Endothelial cell of umbilical vein (primary cell): ENCODE results near the gene STYX. TPM values are rescaled to one million over a fixed set of nuclear protein-coding genes. Genes with fewer than 3 reads are reported as not detected.

Experiments used
- BruUV-seq: library from RNA; stranded (reverse); fragments of 400-500 nt; replicated peaks from 2 replicates; lab custom pipeline; 2021; lab: Mats Ljungman, UMichigan
- CTCF ChIA-PET: fragments of 300-600, 350-600 bp; sonication (Branson Sonifier 250); formaldehyde crosslinking; loops from one replicate; lab custom pipeline; 2021; ENCODE audit warnings: antibody characterized with exemption, inconsistent platforms; lab: Charles Lee
- POLR2A ChIA-PET: fragments of 300-600, 350-600 bp; sonication (Branson Sonifier 250); formaldehyde crosslinking; loops from one replicate; lab custom pipeline; 2021; ENCODE audit warnings: antibody characterized with exemption, inconsistent platforms; lab: Charles Lee
- DNase-seq: peaks from one replicate; pipeline ENCODE4 v3.0.0-alpha.2; 2011; ENCODE audit warnings: low read depth, low spot score
- FAIRE-seq: peaks from 2 replicates; lab custom pipeline; 2011; peaks lifted over from hg19 to GRCh38; lab: Jason Lieb, UNC
- H2AFZ ChIP-seq: 2 replicates; pipeline ENCODE4 v1.6.0; 2012; ENCODE audit warnings: low read depth, low read length, control low read depth, inconsistent platforms
- H3K27ac ChIP-seq: 2 replicates; pipeline ENCODE4 v1.5.1; 2011; ENCODE audit warnings: low read depth, mild to moderate bottlenecking, control low read depth, low read length, moderate library complexity; ENCODE audit not compliant: insufficient read depth
- H3K27me3 ChIP-seq, 2 experiments: 2 replicates each; pipeline versions ENCODE4 v1.6.0 to v1.6.1; 2011; ENCODE audit warnings: low read length in 2 of 2, mixed read lengths in 1 of 2; ENCODE audit not compliant: control insufficient read depth in 2 of 2, insufficient read depth in 2 of 2
- H3K36me3 ChIP-seq, 2 experiments: 2 replicates in 1 of 2; 3 replicates in 1 of 2; pipeline ENCODE4 v1.5.1; 2011; ENCODE audit warnings: low read length in 2 of 2, mild to moderate bottlenecking in 1 of 2, moderate library complexity in 1 of 2; ENCODE audit not compliant: control insufficient read depth in 2 of 2, insufficient read depth in 2 of 2; ENCODE audit errors: extremely low read depth in 1 of 2
- H3K4me1 ChIP-seq: 3 replicates; pipeline ENCODE4 v1.5.1; 2011; ENCODE audit warnings: mild to moderate bottlenecking, low read length; ENCODE audit not compliant: control insufficient read depth, insufficient read depth; ENCODE audit errors: extremely low read depth
- H3K4me2 ChIP-seq: 2 replicates; pipeline ENCODE4 v1.6.1; 2011; ENCODE audit warnings: low read length, control low read depth, mixed read lengths; ENCODE audit not compliant: insufficient read depth
- H3K4me3 ChIP-seq, 3 experiments: fragments of 200-600 bp in 1 of 3; sonication (generic), shearing (Covaris generic) in 1 of 3; replicated peaks in 1 of 3; 2 replicates each; pipeline ENCODE4 v1.5.1; 2011 to 2016; ENCODE audit warnings: control low read depth in 3 of 3, low read length in 3 of 3, mild to moderate bottlenecking in 2 of 3, inconsistent platforms in 1 of 3, low read depth in 1 of 3, moderate library complexity in 1 of 3; ENCODE audit not compliant: insufficient read depth in 1 of 3
- H3K79me2 ChIP-seq: 2 replicates; pipeline ENCODE4 v1.6.0; 2012; ENCODE audit warnings: low read length, inconsistent platforms; ENCODE audit not compliant: control insufficient read depth, insufficient read depth
- H3K9ac ChIP-seq: replicated peaks from 2 replicates; pipeline ENCODE3; 2011; ENCODE audit warnings: low read length, control low read depth; ENCODE audit not compliant: insufficient read depth; ENCODE audit errors: extremely low read depth
- H3K9me1 ChIP-seq: replicated peaks from 3 replicates; pipeline ENCODE4 v1.6.0; 2011; ENCODE audit warnings: mild to moderate bottlenecking, low read length; ENCODE audit not compliant: control insufficient read depth, insufficient read depth; ENCODE audit errors: extremely low read depth
- H3K9me3 ChIP-seq: replicated peaks from 2 replicates; pipeline ENCODE4 v1.5.1; 2012; ENCODE audit warnings: low read length, inconsistent platforms; ENCODE audit not compliant: control insufficient read depth, insufficient read depth
- H4K20me1 ChIP-seq: replicated peaks from 2 replicates; pipeline ENCODE3; 2011; ENCODE audit warnings: mild to moderate bottlenecking, low read length; ENCODE audit not compliant: control insufficient read depth, insufficient read depth; ENCODE audit errors: extremely low read depth
- CTCF ChIP-seq, 2 donors: IDR thresholded peaks; 1 replicate in 1 of 2; 2 replicates in 1 of 2; pipeline ENCODE4 v1.5.1; 2011; ENCODE audit warnings: low read length in 2 of 2, mild to moderate bottlenecking in 2 of 2, moderate library complexity in 2 of 2, control low read depth in 1 of 2, inconsistent platforms in 1 of 2, low read depth in 1 of 2; ENCODE audit not compliant: insufficient read depth in 1 of 2; ENCODE audit errors: extremely low read depth in 1 of 2
- EZH2 ChIP-seq: IDR thresholded peaks from 2 replicates; pipeline ENCODE4 v1.6.1; 2012; ENCODE audit warnings: borderline replicate concordance, low read depth, mild to moderate bottlenecking, moderate library complexity, low read length, inconsistent platforms; ENCODE audit not compliant: severe bottlenecking
- FOS ChIP-seq: IDR thresholded peaks from 2 replicates; pipeline ENCODE4 v1.6.1; 2011; ENCODE audit warnings: mild to moderate bottlenecking, low read length, moderate library complexity, borderline replicate concordance; ENCODE audit not compliant: insufficient read depth
- GATA2 ChIP-seq: IDR thresholded peaks from 2 replicates; pipeline ENCODE4 v1.7.0; 2011; ENCODE audit warnings: low read depth, mild to moderate bottlenecking, moderate library complexity, mixed read lengths, low read length; ENCODE audit not compliant: insufficient read length, insufficient read depth
- JUN ChIP-seq: IDR thresholded peaks from 2 replicates; pipeline ENCODE4 v1.6.1; 2011; ENCODE audit warnings: borderline replicate concordance, low read depth; ENCODE audit not compliant: insufficient read length, insufficient read depth
- MAX ChIP-seq: IDR thresholded peaks from 2 replicates; pipeline ENCODE4 v1.6.1; 2011; ENCODE audit not compliant: insufficient read depth, insufficient read length
- MYC ChIP-seq: IDR thresholded peaks from one replicate; pipeline ENCODE4 v1.6.1; 2011; ENCODE audit warnings: mild to moderate bottlenecking, low read depth, low read length
- POLR2A ChIP-seq: IDR thresholded peaks from 2 replicates; pipeline ENCODE4 v1.6.1; 2012; ENCODE audit warnings: low read depth, mild to moderate bottlenecking, control low read depth, low read length
- POLR2AphosphoS5 ChIP-seq: IDR thresholded peaks from 2 replicates; pipeline ENCODE4 v1.6.1; 2012; ENCODE audit warnings: low read depth, mild to moderate bottlenecking, control low read depth, low read length, moderate library complexity; ENCODE audit not compliant: insufficient read depth
- dilution Hi-C: fragments of 300-500 bp; cut with MboI; formaldehyde crosslinking; loops from one replicate; pipeline ENCODE4 v1.15.0; 2019; ENCODE audit warnings: low sequenced_read_pairs; ENCODE audit not compliant: extremely low pct_ligation_motif_present
- intact Hi-C: fragments of 100-400 bp; cut with micrococcal nuclease; formaldehyde crosslinking; loops from one replicate; pipeline ENCODE4 v1.10.0; 2022
- polyA plus RNA-seq, 4 experiments: library from polyadenylated mRNA; depleted of rRNA in 3 of 4; stranded (reverse) in 3 of 4; unstranded in 1 of 4; fragments of >200 nt; gene quantifications; 2 replicates each; pipeline versions ENCODE4 v1.2.1 to v1.2.3, GENCODE V29; 2011 to 2012; ENCODE audit warnings: missing spikeins in 1 of 4
- total RNA-seq: library from RNA; stranded (reverse); gene quantifications from 2 replicates; pipeline ENCODE4 v1.2.3, GENCODE V29; 2021

Gene STYX
- total and polyA plus RNA-seq, 2 donors (not counting 3 experiments of a cell fraction or from before 2014, with no cell fraction given): 6.2 to 21.3 TPM

- DNase-seq (no peak), FAIRE-seq (no peak)
- dilution Hi-C loops (no loop called here), intact Hi-C loops (loop anchor here (10.0 kb wide), 1 partner anchor 251 kb away; the partner anchor contains the start of gene FERMT2)
- Histone ChIP-seq H2AFZ (no peak overlapping the region), H3K9ac (no peak overlapping the region), H3K36me3 (peaks cover 0 to 1% of the 10 kb centered on the region in 2 experiments), H3K4me2 (no peak overlapping the region), H4K20me1 (no peaks in the 10 kb centered on the region), H3K27ac (no peak overlapping the region), H3K9me3 (no peaks in the 10 kb centered on the region), H3K4me3 (no peak overlapping the region), H3K79me2 (peaks cover 16% of the 10 kb centered on the region), H3K9me1 (no peaks in the 10 kb centered on the region), H3K4me1 (peaks cover 30% of the 10 kb centered on the region), H3K27me3 (no peaks in the 10 kb centered on the region)
- ChIA-PET CTCF (no interaction called here), POLR2A (no interaction called here)
- no TSS peak for BruUV-seq
- TF ChIP-seq GATA2 (no peak), FOS (no peak), CTCF (IDR thresholded peaks at IDR 0.05; ENCODE audit: extremely low read depth in 1 of 2, insufficient read depth in 1 of 2, low read depth in 1 of 2, low read length in 2 of 2) (no peak), EZH2 (no peak), POLR2A (no peak), MYC (no peak), MAX (no peak), JUN (no peak), POLR2AphosphoS5 (no peak)
These were observed 26.3 kb upstream of the STYX start for GRCh38 chr14:52703664-52704063.
